A549 (cell line): Measurements from ENCODE around the gene SLC27A6. TPM values are rescaled to one million over a fixed set of nuclear protein-coding genes. Genes with fewer than 3 reads are reported as not detected.

Experiments
- ATAC-seq, 2 experiments: fragments of 200-7000 bp in 1 of 2; fragments of >200 bp in 1 of 2; cut with Nextera tagmentation in 1 of 2; cut with Tn5 transposase in 1 of 2; 3 replicates each; pipeline versions ENCODE4 v1.8.0 to v1.9.1; 2018 to 2020; ENCODE audit warnings: mild to moderate bottlenecking in 1 of 2, moderate library complexity in 1 of 2
- CTCF ChIA-PET: fragments of 300-600 bp; sonication (Branson Sonifier 250); formaldehyde crosslinking; extraction: SDS; loops from one replicate; lab custom pipeline; 2021; ENCODE audit warnings: antibody characterized with exemption, inconsistent platforms; lab: Yijun Ruan, JAX
- POLR2A ChIA-PET: fragments of 350-600 bp; formaldehyde crosslinking; extraction: SDS; loops from one replicate; lab custom pipeline; 2021; ENCODE audit warnings: antibody characterized with exemption, inconsistent platforms; lab: Yijun Ruan, JAX
- DNase-seq, 2 experiments: peaks; one replicate each; pipeline versions ENCODE4 v3.0.0 to v3.0.0-alpha.2; 2011 to 2016; ENCODE audit warnings: low read depth in 1 of 2, low spot score in 1 of 2
- FAIRE-seq: peaks from 2 replicates; lab custom pipeline; 2011; peaks lifted over from hg19 to GRCh38; lab: Jason Lieb, UNC
- H3K27ac ChIP-seq, 2 experiments: fragments of >200 bp; sonication (Bioruptor Twin); formaldehyde crosslinking; 3 replicates each; pipeline ENCODE4 v1.5.1; 2016 to 2017
- H3K4me1 ChIP-seq: fragments of >200 bp; sonication (Bioruptor Twin); formaldehyde crosslinking; 3 replicates; pipeline ENCODE4 v1.6.1; 2016
- H3K4me2 ChIP-seq: fragments of >200 bp; sonication (Bioruptor Twin); formaldehyde crosslinking; 3 replicates; pipeline ENCODE4 v1.6.1; 2016
- H3K4me3 ChIP-seq: fragments of >200 bp; sonication (Bioruptor Twin); formaldehyde crosslinking; 3 replicates; pipeline ENCODE4 v1.5.1; 2016
- H3K9me3 ChIP-seq: fragments of >200 bp; sonication (Bioruptor Twin); formaldehyde crosslinking; 3 replicates; pipeline ENCODE4 v1.6.1; 2016
- HEYL ChIP-seq: fragments of 250-450 bp; sonication (Bioruptor Pico); IDR thresholded peaks from 2 replicates; pipeline ENCODE4 v1.8.0; 2021; ENCODE audit warnings: mild to moderate bottlenecking, moderate library complexity
- HOXB13 ChIP-seq: fragments of 250-450 bp; sonication (Bioruptor Pico); IDR thresholded peaks from 2 replicates; pipeline ENCODE4 v1.5.0; 2020; ENCODE audit warnings: low read depth, mild to moderate bottlenecking, moderate library complexity
- KDM1A ChIP-seq: fragments of 200-600 bp; sonication (generic); IDR thresholded peaks from 2 replicates; pipeline ENCODE4 v1.6.1; 2016; ENCODE audit warnings: low read depth, mild to moderate bottlenecking
- NFE2L2 ChIP-seq: fragments of 150-350 bp; conservative IDR thresholded peaks from 2 replicates; pipeline ENCODE4 v1.6.1; 2014; ENCODE audit warnings: low read length
- NR3C1 ChIP-seq: fragments of >200 bp; sonication (Bioruptor Twin); formaldehyde crosslinking; IDR thresholded peaks from 3 replicates; pipeline ENCODE4 v1.6.1; 2017
- PHF8 ChIP-seq: fragments of 200-600 bp; sonication (generic); IDR thresholded peaks from 2 replicates; pipeline ENCODE4 v1.6.1; 2016; ENCODE audit warnings: low read depth, mild to moderate bottlenecking, antibody characterized with exemption, moderate library complexity, borderline replicate concordance
- POLR2AphosphoS2 ChIP-seq: conservative IDR thresholded peaks from 2 replicates; pipeline ENCODE4 v1.6.1; 2012; ENCODE audit warnings: low read length, improper control_type of control experiment, inconsistent platforms
- RNF2 ChIP-seq: fragments of 200-600 bp; sonication (generic); IDR thresholded peaks from 2 replicates; pipeline ENCODE4 v1.6.1; 2016; ENCODE audit warnings: low read depth, mild to moderate bottlenecking, antibody characterized with exemption, moderate library complexity, borderline replicate concordance
- SREBF2 ChIP-seq: fragments of 450-650 bp; IDR thresholded peaks from 2 replicates; pipeline ENCODE4 v1.6.1; 2014; ENCODE audit warnings: mild to moderate bottlenecking, moderate library complexity
- TFCP2L1 ChIP-seq: fragments of 250-450 bp; sonication (Bioruptor Pico); IDR thresholded peaks from 2 replicates; pipeline ENCODE4 v1.5.0; 2021; ENCODE audit warnings: mild to moderate bottlenecking
- WGBS: methylation state at CpG from one replicate; pipeline ENCODE4 v1.1.6; 2017; ENCODE audit errors: missing lambda C conversion rate; 5-methylcytosine and 5-hydroxymethylcytosine counted together
- polyA plus RNA-seq, 4 experiments: library from polyadenylated mRNA; depleted of rRNA in 3 of 4; stranded (reverse); fragments of >200 nt; fragmentation: RNase III in 1 of 4; extraction: RNeasy Plus Mini Kit Qiagen cat#74134 plus additional on column Dnase treatment in 1 of 4; gene quantifications; 2 replicates in 3 of 4; 3 replicates in 1 of 4; pipeline ENCODE4 v1.2.3, GENCODE V29; 2011 to 2017

The SLC27A6 gene
- polyA plus RNA-seq, 2 of the 4 experiments (the other 2 are of a cell fraction) = 0.05 TPM; not detected in 1

- no peaks in the 10 kb centered on the region for H3K9me3 ChIP-seq
- CTCF ChIA-PET = no interaction called here
- H3K27ac ChIP-seq = no peak overlapping the region
- DNase-seq = no peak
- TF ChIP-seq SREBF2 (no peak), NFE2L2 (no peak), NR3C1 (no peak), TFCP2L1 (CRISPR knock-in tag) (no peak), RNF2 (no peak), PHF8 (no peak), HEYL (no peak), KDM1A (no peak), HOXB13 (CRISPR knock-in tag) (no peak), POLR2AphosphoS2 (no peak)
- no peaks in the 10 kb centered on the region for H3K4me1 ChIP-seq
- no peak for FAIRE-seq
- no peak overlapping the region for H3K4me2 ChIP-seq
- 38% methylated on average over 6 of the region's 6 CpGs for WGBS
- ATAC-seq = no peak
- POLR2A ChIA-PET = no interaction called here
- no peak overlapping the region for H3K4me3 ChIP-seq
Observed at GRCh38 chr5:129082225-129083136, 117.2 kb downstream of the SLC27A6 start.

Other genes starting within 250 kb of the SLC27A6 start
- gene ISOC1, start 129.3 kb downstream of the SLC27A6 start, polyA plus RNA-seq (2011; rRNA removed) = 25.6 and 31.6 TPM in 2 replicates
- gene ISOC1, start 129.3 kb downstream of the SLC27A6 start, polyA plus RNA-seq (2017; fragmentation: RNase III; extraction: RNeasy Plus Mini Kit Qiagen cat#74134 plus additional on column Dnase treatment) = 15.5 to 17.8 TPM (median 17.3 TPM) in 3 replicates